Muscle of back (tissue), 11 donors: ENCODE data around the gene NLGN4X. TPM values are rescaled to one million over a fixed set of nuclear protein-coding genes. Genes with fewer than 3 reads are reported as not detected.

Source experiments
- DNase-seq, 3 donors: peaks; one replicate each; pipeline versions ENCODE4 v3.0.0 to v3.0.0-alpha.2; 2013
- polyA plus RNA-seq, 10 donors: library from polyadenylated mRNA; unstranded; fragments of 120-200 nt; gene quantifications; one replicate each; pipeline ENCODE4 v1.2.1, GENCODE V29; 2013; ENCODE audit not compliant: insufficient read length in 10 of 10

The NLGN4X gene
- polyA plus RNA-seq, 10 donors, result 2.3 to 5.6 (median 3.4) TPM

GRCh38 chrX:6163721-6164120 lies 64.9 kb downstream of the NLGN4X start:
- DNase-seq, result no peak

GRCh38 chrX:6159468-6159867 lies 69.2 kb downstream of the NLGN4X start:
- DNase-seq, result no peak

DNA sequence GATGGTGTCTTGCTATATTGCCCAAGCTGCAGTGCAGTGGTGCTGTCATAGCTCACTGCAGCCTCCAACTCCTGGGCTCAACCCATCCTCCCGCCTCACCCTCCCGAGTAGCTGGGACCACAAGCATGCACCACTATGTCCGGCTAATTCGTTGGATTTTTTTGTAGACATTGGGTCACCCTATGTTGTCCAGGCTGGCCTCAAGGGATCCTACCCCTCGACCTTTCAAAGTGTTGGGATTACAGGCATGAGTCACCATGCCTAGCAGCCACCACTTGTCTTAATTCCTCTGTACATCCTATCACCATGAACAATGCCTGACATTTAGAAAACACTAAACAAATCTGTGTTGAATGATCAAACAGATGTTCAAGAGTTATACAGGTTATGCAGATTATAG lies 76.7 kb downstream of the NLGN4X start:
- DNase-seq, result no peak

GRCh38 chrX:6149060-6149872 lies 79.4 kb downstream of the NLGN4X start:
- no peak for DNase-seq

- no peak for DNase-seq
These were observed 94.4 kb downstream of the NLGN4X start for GRCh38 chrX:6134255-6134654.

- DNase-seq, result no peak
These were observed 95.7 kb downstream of the NLGN4X start for GRCh38 chrX:6132970-6133369.

DNA sequence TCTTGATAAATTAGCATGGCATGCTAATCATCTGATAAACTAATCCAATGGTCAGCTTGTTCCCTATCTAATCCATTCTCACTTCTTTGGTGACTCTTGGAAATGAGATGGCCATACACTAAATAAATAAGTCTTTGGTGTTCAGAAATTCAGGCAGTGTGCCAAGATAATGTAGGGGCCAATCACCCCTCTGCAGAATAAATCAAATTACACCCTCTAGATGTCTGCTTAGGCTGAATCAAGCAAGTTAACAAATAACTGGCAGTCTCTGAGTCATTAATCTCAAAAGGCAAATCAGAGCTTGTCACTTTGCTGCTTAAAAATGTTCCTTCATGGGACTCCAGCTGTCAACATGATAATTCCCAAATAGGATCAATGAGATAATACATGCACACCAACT lies 97.4 kb downstream of the NLGN4X start:
- no peak for DNase-seq

- no peak for DNase-seq
These were observed 99.5 kb downstream of the NLGN4X start for GRCh38 chrX:6129195-6129594.

GRCh38 chrX:6120329-6120728 lies 108.3 kb downstream of the NLGN4X start:
- DNase-seq, result no peak

DNA sequence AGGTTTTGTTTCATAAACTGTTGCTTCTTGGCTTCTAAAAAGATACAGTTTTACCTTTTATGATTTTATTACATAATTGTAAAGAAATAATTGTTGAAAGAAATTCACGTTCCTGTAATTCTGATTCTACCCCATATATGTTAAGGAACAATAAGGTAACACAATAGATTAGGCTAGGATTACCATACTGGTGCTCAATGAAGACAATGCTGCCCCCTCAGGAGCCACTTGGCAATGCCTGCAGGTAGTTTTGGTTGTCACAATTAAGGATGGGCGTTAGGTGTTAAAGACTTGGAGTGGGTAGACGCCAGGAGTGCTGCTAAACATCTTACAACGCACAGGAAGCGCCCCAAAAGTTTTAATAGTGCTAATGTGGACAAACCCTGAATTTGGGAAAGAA lies 133.2 kb downstream of the NLGN4X start:
- no peak for DNase-seq

GRCh38 chrX:6074532-6074931 lies 154.1 kb downstream of the NLGN4X start:
- DNase-seq, result no peak

- DNase-seq, result no peak
These were observed 156.9 kb downstream of the NLGN4X start for GRCh38 chrX:6071731-6072130.

DNA sequence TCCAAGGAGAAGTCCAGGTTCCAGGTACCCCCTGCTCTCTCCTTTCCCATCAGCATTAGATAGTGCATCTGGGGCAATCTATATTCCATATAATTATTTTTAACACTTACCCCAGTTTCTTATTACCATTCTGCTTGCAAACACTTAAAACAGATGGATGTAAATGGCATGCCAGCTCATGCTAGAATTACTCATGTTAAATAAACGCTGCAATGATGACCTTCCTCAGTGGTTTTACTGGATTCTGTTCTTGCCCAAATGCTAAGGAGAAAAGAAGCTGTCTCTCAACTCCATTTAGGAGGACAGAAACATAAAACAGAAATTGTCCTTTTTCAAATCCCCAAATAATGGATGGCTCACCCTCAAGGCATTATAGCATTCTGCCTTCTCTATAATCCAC lies 161.1 kb downstream of the NLGN4X start:
- DNase-seq, result no peak

- DNase-seq, result peak in 1 of 3 donors; percentile 24
These were observed 175.5 kb downstream of the NLGN4X start for GRCh38 chrX:6053141-6053540.

DNA sequence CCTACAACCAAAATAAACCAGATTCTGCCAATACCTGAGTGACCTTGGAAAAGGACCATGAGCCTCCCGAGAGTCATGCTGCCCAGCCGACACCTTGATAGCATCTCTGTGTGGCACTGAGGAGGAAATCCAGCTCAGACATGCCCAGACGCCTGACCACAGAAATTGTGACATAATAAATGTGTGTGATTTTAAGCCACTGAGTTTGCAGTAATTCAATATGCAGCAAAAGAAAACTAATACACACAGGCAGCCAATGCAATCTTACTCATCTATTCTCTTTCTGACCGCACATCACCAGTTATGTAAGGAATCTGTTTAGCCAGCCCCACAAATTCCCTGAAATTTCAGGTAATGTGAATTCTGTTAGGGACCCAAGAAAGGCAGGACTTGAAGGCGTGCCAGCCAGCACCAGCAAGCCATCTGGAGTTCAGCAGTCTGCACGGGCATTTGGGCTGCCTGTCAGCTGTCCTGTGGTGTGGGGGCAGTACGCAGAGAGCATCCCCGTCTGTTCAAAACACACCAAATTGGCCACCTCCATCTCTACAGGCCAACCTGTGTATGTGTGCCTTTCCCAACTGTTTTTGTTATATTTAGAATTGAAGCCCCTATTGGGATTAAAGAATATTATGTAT lies 176.4 kb downstream of the NLGN4X start:
- no peak for DNase-seq

DNA sequence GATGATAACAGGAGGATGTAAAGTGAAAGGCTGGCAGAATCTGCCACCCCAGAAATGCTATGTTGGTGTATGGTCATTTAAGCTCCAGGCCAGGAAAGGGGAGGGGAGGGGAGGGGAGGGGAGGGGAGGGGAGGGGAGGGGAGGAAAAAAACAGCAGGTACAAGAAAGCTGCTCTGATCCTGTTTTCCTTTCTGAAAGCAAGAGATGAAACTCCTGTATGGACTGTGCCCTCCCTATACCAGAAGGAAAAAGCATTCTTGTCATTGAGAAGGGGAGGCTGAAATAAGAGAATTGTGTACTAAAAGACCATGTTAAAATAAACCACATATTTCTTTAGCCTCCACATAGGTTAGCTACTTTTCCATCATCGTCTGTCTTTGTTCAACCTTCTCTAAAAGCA lies 179.5 kb downstream of the NLGN4X start:
- DNase-seq, result no peak

GRCh38 chrX:6041630-6042029 lies 187.0 kb downstream of the NLGN4X start:
- DNase-seq, result peak in 2 of 3 donors; percentile 1 to 9

GRCh38 chrX:6029014-6029413 lies 199.7 kb downstream of the NLGN4X start:
- no peak for DNase-seq

DNA sequence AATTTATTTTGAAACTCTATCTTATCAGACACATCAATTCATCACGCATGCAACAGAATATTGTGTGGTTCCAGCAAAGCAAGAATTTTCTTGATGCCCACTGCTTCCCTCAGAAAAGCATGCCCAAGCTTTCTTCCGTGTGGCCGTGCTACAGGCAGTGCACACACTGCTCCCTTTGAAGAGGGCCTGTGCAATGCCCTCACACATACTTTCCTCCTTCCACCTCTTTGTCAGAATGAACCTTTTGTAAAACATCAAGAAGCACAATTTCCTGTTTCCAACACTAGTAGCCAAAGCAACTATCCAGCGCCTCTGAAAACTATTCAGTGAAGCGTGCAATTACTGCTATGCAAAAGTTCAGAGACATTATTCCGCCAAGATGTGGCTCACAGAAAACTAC lies 201.7 kb downstream of the NLGN4X start:
- DNase-seq, result no peak

DNA sequence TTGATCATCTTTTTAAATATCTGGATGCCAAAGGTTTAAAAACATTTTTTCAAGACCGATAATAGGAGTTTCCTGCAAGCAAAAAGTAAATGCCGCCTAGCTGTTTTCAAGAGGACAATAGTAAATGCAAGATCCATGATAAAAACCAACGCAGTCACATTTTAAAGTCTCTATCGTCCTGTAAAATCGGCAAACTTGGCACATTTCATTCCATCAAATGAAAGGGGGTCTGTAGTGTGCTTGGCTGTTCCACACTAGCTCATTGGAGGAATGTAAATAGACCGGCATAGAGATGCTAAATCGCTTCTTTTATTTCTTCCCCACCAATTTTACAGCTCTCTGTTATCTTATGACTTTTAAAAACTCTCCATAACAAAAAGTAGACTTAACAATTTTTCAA lies 202.2 kb downstream of the NLGN4X start:
- DNase-seq, result no peak

GRCh38 chrX:6024204-6024603 lies 204.5 kb downstream of the NLGN4X start:
- peak in 1 of 3 donors; percentile 25 for DNase-seq

DNA sequence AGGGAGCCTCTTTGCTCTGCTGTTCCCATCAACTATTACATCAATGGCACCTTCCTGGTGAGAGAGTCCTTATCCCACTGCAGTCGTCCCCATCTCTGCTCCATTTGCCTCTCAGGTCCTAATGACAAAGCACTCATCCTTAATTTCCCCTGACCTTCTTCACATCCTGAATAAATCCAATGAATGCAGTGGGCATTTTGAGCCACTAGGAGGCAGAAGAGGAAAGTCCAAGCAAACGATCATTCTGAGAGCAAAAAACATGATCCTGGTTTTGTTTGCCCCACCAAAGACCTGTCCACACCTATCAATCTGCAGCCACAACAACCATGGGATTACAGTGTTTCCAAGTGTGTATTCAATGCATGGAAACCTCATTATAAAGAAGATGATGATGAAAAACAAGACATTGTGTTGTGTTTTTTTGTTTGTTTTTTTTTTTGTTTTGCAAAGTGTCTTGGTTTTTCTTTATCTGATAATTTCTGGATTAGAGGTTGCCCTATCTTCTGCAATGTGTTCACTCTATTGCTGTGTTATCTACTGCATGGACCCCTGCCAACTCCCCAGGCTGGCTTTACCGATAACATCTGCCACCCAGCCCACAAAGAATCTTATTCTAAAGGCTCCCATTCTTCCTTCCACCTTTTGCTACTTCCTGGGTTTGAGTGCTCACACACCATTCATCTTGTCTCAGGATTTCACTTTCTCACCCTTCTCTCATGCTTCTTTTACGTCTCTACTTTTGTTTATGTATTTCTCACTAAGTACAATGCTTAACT lies 207.2 kb downstream of the NLGN4X start:
- DNase-seq, result peak; percentile 4 to 38 (median 21)

DNA sequence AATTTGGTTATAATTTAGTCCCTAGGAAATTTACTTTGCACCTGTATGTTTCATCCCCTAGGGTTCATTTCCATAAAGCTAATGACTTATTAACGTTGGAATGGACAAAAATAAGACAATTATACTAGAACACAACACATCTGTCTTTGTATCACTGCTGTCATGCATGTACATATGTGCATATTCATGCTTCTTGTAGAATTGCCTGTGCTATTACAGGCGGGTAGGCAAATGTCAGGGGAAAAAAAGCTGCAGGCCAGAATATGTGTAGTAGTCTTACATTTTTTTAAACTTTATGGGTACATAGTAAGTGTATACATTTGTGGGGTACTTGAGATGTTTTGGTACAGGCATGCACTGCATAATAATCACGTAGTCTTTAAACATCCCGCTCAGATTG lies 209.6 kb downstream of the NLGN4X start:
- DNase-seq, result no peak
